ENCODE results near the gene SLC25A21.

SLC25A21 gene

GRCh38 chr14:36997843-36998242 is 174.6 kb downstream of the SLC25A21 start:
- TF ChIP-seq SIN3A (IDR thresholded peaks at IDR 0.05; ENCODE audit: borderline replicate concordance, insufficient read depth, low read length) (no peak), TAF1 (IDR thresholded peaks at IDR 0.05; ENCODE audit: borderline replicate concordance, insufficient read depth, low read length) (no peak), REST (IDR thresholded peaks at IDR 0.05; ENCODE audit: insufficient read depth in 1 of 2, low read depth in 2 of 2, low read length in 2 of 2) (no peak), FOXP2 (optimal IDR thresholded peaks at IDR 0.05; ENCODE audit: borderline replicate concordance, extremely low read depth, extremely low read length, insufficient read depth) (no peak), POLR2AphosphoS5 (IDR thresholded peaks at IDR 0.05; ENCODE audit: low read depth, low read length) (no peak)

- TF ChIP-seq FOXP2 (optimal IDR thresholded peaks at IDR 0.05; ENCODE audit: borderline replicate concordance, extremely low read depth, extremely low read length, insufficient read depth) = no peak
- TF ChIP-seq REST (IDR thresholded peaks at IDR 0.05; ENCODE audit: insufficient read depth in 1 of 2, low read depth in 2 of 2, low read length in 2 of 2) = no peak
- TF ChIP-seq POLR2AphosphoS5 (IDR thresholded peaks at IDR 0.05; ENCODE audit: low read depth, low read length) = no peak
- no peak for TF ChIP-seq TAF1 (IDR thresholded peaks at IDR 0.05; ENCODE audit: borderline replicate concordance, insufficient read depth, low read length)
- no peak for TF ChIP-seq SIN3A (IDR thresholded peaks at IDR 0.05; ENCODE audit: borderline replicate concordance, insufficient read depth, low read length)
Measured at GRCh38 chr14:36996857-36997590, 175.4 kb downstream of the SLC25A21 start.

DNA sequence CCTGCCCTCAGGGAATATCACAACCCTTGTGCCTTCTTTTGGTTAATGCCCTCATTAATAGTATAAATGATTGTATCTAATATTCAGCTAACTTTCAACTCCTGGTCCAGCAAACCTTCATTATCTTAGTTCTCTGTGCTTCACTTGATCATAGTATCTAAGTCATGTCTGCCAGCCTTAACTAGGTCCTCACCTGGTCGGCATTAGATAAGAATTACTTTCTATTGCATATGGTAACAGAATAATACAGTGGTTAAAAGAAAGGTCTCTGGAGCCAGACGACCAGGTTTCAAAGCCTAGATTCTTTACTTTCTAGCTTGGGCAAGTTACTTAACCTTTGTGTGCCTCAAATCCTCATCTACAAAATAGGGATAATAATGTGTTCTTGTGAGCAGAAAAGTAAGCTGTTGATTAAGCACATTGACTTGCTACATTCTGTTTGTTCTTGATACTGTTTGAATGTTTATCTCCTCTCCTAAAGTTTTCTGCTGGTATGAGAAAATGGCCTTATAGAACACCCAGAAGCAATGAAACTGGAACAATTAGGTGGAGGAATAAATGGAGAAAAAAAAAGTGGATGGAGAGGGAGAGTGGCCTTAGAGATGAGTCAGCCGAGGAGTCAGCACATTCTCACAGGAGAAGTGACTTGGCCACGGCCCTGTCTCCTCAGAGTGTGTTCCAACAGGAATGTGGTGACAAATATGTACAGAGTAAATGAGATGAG is 176.1 kb downstream of the SLC25A21 start:
- TF ChIP-seq SIN3A (IDR thresholded peaks at IDR 0.05; ENCODE audit: borderline replicate concordance, insufficient read depth, low read length) = no peak
- no peak for TF ChIP-seq FOXP2 (optimal IDR thresholded peaks at IDR 0.05; ENCODE audit: borderline replicate concordance, extremely low read depth, extremely low read length, insufficient read depth)
- TF ChIP-seq POLR2AphosphoS5 (IDR thresholded peaks at IDR 0.05; ENCODE audit: low read depth, low read length) = no peak

DNA sequence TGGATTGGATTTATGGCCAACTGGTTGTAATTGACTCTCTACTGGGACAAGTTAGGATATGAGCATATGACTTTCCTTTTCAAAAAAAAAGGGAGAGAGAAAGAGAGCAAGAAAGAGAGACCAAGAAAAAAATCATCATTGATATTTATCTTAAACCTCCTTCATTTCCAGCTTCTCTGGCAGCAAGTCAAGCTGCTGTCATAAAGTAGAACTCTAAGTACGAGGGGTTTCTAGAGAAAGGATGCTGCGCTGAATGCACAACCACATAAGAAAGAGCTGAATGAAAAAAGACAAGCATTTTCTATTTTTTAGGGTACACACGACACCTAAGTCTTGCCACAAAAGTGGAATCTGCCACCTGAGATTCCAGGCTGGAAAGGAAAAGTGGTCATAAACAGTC is 182.6 kb downstream of the SLC25A21 start:
- TF ChIP-seq SIN3A (IDR thresholded peaks at IDR 0.05; ENCODE audit: borderline replicate concordance, insufficient read depth, low read length) (no peak), POLR2AphosphoS5 (IDR thresholded peaks at IDR 0.05; ENCODE audit: low read depth, low read length) (no peak), FOXP2 (optimal IDR thresholded peaks at IDR 0.05; ENCODE audit: borderline replicate concordance, extremely low read depth, extremely low read length, insufficient read depth) (no peak), TAF1 (IDR thresholded peaks at IDR 0.05; ENCODE audit: borderline replicate concordance, insufficient read depth, low read length) (no peak), REST (IDR thresholded peaks at IDR 0.05; ENCODE audit: insufficient read depth in 1 of 2, low read depth in 2 of 2, low read length in 2 of 2) (no peak)

GRCh38 chr14:36988989-36989388 is 183.4 kb downstream of the SLC25A21 start:
- no peak for TF ChIP-seq POLR2AphosphoS5 (IDR thresholded peaks at IDR 0.05; ENCODE audit: low read depth, low read length)
- no peak for TF ChIP-seq SIN3A (IDR thresholded peaks at IDR 0.05; ENCODE audit: borderline replicate concordance, insufficient read depth, low read length)
- TF ChIP-seq FOXP2 (optimal IDR thresholded peaks at IDR 0.05; ENCODE audit: borderline replicate concordance, extremely low read depth, extremely low read length, insufficient read depth) = no peak
- TF ChIP-seq REST (IDR thresholded peaks at IDR 0.05; ENCODE audit: insufficient read depth in 1 of 2, low read depth in 2 of 2, low read length in 2 of 2) = no peak
- no peak for TF ChIP-seq TAF1 (IDR thresholded peaks at IDR 0.05; ENCODE audit: borderline replicate concordance, insufficient read depth, low read length)
